SK-N-SH (cell line): ENCODE measurements around the gene PCDHGA9.

Experiments used
- CHD2 ChIP-seq: fragments of 150-350 bp; IDR thresholded peaks from 2 replicates; pipeline ENCODE4 v1.6.1; 2018; ENCODE audit warnings: low read length; ENCODE audit not compliant: partially characterized antibody
- EZH2phosphoT487 ChIP-seq: fragments of 200-600 bp; sonication (generic); IDR thresholded peaks from 2 replicates; pipeline ENCODE4 v1.6.1; 2017; ENCODE audit warnings: low read depth, mixed run types, mild to moderate bottlenecking, antibody characterized with exemption, moderate library complexity, borderline replicate concordance
- NFIC ChIP-seq: IDR thresholded peaks from 2 replicates; pipeline ENCODE4 v1.4.0; 2012; ENCODE audit warnings: borderline replicate concordance
- POLR2AphosphoS5 ChIP-seq: IDR thresholded peaks from 2 replicates; pipeline ENCODE4 v1.6.1; 2012; ENCODE audit warnings: low read depth, low read length
- RAD21 ChIP-seq: IDR thresholded peaks from 2 replicates; pipeline ENCODE4 v1.6.1; 2012; ENCODE audit warnings: mild to moderate bottlenecking, low read length
- SMC3 ChIP-seq: IDR thresholded peaks from 2 replicates; pipeline ENCODE4 v1.6.1; 2012; ENCODE audit warnings: low read depth, low read length, improper control_type of control experiment
- TAF1 ChIP-seq: IDR thresholded peaks from 2 replicates; pipeline ENCODE4 v1.6.1; 2012; ENCODE audit warnings: low read depth, mild to moderate bottlenecking, low read length, moderate library complexity, borderline replicate concordance
- TF ChIP-seq, protein P1 (sequence below): fragments of 200-600 bp; sonication (generic); IDR thresholded peaks from 2 replicates; pipeline ENCODE4 v1.6.1; 2017; ENCODE audit warnings: antibody characterized with exemption, mild to moderate bottlenecking, moderate library complexity
- TF ChIP-seq, protein P2 (sequence below): IDR thresholded peaks from 2 replicates; pipeline ENCODE4 v1.4.0; 2012; ENCODE audit warnings: low read depth, borderline replicate concordance
- TF ChIP-seq, protein P3 (sequence below): IDR thresholded peaks from 2 replicates; pipeline ENCODE4 v1.6.1; 2012; ENCODE audit warnings: mild to moderate bottlenecking, low read depth, low read length, moderate library complexity
- TF ChIP-seq, protein P4 (sequence below): fragments of 150-350 bp; IDR thresholded peaks from 2 replicates; pipeline ENCODE4 v1.6.1; 2017; ENCODE audit warnings: antibody characterized with exemption, low read length, low read depth, borderline replicate concordance
- TF ChIP-seq, protein P5 (sequence below): fragments of 150-350 bp; IDR thresholded peaks from 2 replicates; pipeline ENCODE4 v1.6.1; 2016; ENCODE audit warnings: mild to moderate bottlenecking, low read depth, low read length
- TF ChIP-seq, protein P6 (sequence below): IDR thresholded peaks from 2 replicates; pipeline ENCODE4 v1.4.0; 2012; ENCODE audit warnings: low read depth, borderline replicate concordance

DNA sequence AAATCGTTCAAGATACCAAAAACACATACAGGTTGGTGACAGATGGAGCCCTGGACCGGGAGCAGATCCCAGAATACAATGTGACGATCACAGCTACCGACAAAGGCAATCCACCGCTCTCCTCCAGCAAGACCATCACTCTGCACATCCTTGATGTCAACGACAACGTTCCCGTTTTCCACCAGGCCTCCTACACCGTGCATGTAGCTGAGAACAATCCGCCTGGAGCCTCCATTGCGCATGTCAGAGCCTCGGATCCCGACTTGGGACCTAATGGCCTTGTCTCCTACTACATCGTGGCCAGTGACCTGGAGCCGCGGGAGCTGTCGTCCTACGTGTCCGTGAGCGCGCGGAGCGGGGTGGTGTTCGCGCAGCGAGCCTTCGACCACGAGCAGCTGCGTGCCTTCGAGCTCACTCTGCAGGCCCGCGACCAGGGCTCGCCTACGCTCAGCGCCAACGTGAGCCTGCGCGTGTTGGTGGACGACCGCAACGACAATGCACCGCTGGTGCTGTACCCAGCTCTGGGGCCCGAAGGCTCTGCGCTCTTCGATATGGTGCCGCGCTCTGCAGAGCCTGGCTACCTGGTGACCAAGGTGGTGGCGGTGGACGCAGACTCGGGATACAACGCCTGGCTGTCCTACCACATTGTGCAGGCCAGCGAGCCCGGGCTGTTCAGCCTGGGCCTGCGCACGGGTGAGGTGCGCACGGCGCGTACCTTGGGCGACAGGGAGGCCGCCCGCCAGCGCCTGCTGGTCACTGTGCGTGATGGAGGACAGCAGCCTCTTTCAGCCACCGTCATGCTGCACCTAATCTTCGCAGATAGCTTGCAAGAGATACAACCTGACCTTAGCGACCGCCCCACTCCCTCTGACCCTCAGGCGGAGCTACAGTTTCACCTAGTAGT, 30.8 kb upstream of the PCDHGA9 start:
- TF ChIP-seq, protein P1, sequence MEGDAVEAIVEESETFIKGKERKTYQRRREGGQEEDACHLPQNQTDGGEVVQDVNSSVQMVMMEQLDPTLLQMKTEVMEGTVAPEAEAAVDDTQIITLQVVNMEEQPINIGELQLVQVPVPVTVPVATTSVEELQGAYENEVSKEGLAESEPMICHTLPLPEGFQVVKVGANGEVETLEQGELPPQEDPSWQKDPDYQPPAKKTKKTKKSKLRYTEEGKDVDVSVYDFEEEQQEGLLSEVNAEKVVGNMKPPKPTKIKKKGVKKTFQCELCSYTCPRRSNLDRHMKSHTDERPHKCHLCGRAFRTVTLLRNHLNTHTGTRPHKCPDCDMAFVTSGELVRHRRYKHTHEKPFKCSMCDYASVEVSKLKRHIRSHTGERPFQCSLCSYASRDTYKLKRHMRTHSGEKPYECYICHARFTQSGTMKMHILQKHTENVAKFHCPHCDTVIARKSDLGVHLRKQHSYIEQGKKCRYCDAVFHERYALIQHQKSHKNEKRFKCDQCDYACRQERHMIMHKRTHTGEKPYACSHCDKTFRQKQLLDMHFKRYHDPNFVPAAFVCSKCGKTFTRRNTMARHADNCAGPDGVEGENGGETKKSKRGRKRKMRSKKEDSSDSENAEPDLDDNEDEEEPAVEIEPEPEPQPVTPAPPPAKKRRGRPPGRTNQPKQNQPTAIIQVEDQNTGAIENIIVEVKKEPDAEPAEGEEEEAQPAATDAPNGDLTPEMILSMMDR, result no peak
- TF ChIP-seq, protein P2, sequence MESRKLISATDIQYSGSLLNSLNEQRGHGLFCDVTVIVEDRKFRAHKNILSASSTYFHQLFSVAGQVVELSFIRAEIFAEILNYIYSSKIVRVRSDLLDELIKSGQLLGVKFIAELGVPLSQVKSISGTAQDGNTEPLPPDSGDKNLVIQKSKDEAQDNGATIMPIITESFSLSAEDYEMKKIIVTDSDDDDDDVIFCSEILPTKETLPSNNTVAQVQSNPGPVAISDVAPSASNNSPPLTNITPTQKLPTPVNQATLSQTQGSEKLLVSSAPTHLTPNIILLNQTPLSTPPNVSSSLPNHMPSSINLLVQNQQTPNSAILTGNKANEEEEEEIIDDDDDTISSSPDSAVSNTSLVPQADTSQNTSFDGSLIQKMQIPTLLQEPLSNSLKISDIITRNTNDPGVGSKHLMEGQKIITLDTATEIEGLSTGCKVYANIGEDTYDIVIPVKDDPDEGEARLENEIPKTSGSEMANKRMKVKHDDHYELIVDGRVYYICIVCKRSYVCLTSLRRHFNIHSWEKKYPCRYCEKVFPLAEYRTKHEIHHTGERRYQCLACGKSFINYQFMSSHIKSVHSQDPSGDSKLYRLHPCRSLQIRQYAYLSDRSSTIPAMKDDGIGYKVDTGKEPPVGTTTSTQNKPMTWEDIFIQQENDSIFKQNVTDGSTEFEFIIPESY, result no peak
- TF ChIP-seq POLR2AphosphoS5 (no peak), TAF1 (no peak), NFIC (no peak), EZH2phosphoT487 (no peak), CHD2 (no peak), SMC3 (no peak), RAD21 (no peak)
- TF ChIP-seq, protein P3, sequence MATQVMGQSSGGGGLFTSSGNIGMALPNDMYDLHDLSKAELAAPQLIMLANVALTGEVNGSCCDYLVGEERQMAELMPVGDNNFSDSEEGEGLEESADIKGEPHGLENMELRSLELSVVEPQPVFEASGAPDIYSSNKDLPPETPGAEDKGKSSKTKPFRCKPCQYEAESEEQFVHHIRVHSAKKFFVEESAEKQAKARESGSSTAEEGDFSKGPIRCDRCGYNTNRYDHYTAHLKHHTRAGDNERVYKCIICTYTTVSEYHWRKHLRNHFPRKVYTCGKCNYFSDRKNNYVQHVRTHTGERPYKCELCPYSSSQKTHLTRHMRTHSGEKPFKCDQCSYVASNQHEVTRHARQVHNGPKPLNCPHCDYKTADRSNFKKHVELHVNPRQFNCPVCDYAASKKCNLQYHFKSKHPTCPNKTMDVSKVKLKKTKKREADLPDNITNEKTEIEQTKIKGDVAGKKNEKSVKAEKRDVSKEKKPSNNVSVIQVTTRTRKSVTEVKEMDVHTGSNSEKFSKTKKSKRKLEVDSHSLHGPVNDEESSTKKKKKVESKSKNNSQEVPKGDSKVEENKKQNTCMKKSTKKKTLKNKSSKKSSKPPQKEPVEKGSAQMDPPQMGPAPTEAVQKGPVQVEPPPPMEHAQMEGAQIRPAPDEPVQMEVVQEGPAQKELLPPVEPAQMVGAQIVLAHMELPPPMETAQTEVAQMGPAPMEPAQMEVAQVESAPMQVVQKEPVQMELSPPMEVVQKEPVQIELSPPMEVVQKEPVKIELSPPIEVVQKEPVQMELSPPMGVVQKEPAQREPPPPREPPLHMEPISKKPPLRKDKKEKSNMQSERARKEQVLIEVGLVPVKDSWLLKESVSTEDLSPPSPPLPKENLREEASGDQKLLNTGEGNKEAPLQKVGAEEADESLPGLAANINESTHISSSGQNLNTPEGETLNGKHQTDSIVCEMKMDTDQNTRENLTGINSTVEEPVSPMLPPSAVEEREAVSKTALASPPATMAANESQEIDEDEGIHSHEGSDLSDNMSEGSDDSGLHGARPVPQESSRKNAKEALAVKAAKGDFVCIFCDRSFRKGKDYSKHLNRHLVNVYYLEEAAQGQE, result no peak
- TF ChIP-seq, protein P4, sequence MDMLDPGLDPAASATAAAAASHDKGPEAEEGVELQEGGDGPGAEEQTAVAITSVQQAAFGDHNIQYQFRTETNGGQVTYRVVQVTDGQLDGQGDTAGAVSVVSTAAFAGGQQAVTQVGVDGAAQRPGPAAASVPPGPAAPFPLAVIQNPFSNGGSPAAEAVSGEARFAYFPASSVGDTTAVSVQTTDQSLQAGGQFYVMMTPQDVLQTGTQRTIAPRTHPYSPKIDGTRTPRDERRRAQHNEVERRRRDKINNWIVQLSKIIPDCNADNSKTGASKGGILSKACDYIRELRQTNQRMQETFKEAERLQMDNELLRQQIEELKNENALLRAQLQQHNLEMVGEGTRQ, result no peak
- TF ChIP-seq, protein P5, sequence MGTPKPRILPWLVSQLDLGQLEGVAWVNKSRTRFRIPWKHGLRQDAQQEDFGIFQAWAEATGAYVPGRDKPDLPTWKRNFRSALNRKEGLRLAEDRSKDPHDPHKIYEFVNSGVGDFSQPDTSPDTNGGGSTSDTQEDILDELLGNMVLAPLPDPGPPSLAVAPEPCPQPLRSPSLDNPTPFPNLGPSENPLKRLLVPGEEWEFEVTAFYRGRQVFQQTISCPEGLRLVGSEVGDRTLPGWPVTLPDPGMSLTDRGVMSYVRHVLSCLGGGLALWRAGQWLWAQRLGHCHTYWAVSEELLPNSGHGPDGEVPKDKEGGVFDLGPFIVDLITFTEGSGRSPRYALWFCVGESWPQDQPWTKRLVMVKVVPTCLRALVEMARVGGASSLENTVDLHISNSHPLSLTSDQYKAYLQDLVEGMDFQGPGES, result no peak
- TF ChIP-seq, protein P6, sequence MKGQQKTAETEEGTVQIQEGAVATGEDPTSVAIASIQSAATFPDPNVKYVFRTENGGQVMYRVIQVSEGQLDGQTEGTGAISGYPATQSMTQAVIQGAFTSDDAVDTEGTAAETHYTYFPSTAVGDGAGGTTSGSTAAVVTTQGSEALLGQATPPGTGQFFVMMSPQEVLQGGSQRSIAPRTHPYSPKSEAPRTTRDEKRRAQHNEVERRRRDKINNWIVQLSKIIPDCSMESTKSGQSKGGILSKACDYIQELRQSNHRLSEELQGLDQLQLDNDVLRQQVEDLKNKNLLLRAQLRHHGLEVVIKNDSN, result no peak
